Ectodermal cell (in vitro differentiated cells): ENCODE data around the gene LMX1B.

ENCODE experiments used
- H3K27ac ChIP-seq: 2 replicates; pipeline ENCODE4 v1.7.0; 2013; ENCODE audit warnings: mild to moderate bottlenecking, low read depth, low read length; ENCODE audit not compliant: insufficient read depth, poor library complexity, severe bottlenecking
- H3K27me3 ChIP-seq: 2 replicates; pipeline ENCODE4 v1.7.0; 2013; ENCODE audit warnings: mild to moderate bottlenecking, low read length; ENCODE audit not compliant: insufficient read depth, control insufficient read depth, poor library complexity, severe bottlenecking
- H3K36me3 ChIP-seq: one replicate; pipeline ENCODE4 v1.7.0; 2013; ENCODE audit warnings: low read length; ENCODE audit not compliant: control insufficient read depth, insufficient read depth
- H3K4me1 ChIP-seq: one replicate; pipeline ENCODE4 v1.7.0; 2013; ENCODE audit warnings: low read length; ENCODE audit not compliant: control insufficient read depth, insufficient read depth
- H3K4me3 ChIP-seq: 2 replicates; pipeline ENCODE4 v1.7.0; 2013; ENCODE audit warnings: low read depth, low read length, control low read depth; ENCODE audit not compliant: insufficient read depth
- H3K9me3 ChIP-seq: 2 replicates; pipeline ENCODE4 v1.7.0; 2013; ENCODE audit warnings: mild to moderate bottlenecking, low read length, moderate library complexity; ENCODE audit not compliant: control insufficient read depth
- WGBS, 2 experiments: methylation state at CpG; one replicate each; pipeline ENCODE4 v1.1.7; 2013; ENCODE audit warnings: missing lambda C conversion rate in 2 of 2; 5-methylcytosine and 5-hydroxymethylcytosine counted together

Gene LMX1B

GRCh38 chr9:126658956-126659555 lies 45.3 kb downstream of the LMX1B start:
- no peaks in the 10 kb centered on the region for H3K36me3 ChIP-seq
- peaks cover 46% of the 10 kb centered on the region for H3K4me1 ChIP-seq
- peaks cover 10% of the 10 kb centered on the region for H3K27me3 ChIP-seq
- no peak overlapping the region for H3K27ac ChIP-seq
- 50 to 52% methylated on average over 11 of the region's 11 CpGs for WGBS, 2 experiments
- no peaks in the 10 kb centered on the region for H3K9me3 ChIP-seq
- no peak overlapping the region for H3K4me3 ChIP-seq

DNA sequence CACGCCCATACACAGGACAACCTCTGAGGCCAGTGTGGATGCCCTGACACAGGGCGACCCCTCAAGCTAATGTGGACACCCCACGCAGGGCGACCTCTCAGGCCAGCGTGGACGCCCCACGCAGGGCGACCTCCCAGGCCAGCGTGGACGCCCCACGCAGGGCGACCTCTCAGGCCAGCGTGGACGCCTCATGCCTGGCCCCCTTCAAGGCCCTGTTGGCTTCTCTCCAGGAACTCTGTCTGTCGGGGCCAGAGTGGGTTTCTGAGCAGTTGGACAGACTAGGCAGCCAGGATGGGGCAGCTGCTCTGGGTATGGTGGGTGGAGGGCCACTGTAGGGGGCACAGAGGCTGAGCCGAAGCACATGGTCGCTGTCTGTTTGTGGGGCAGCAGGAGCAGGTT lies 47.4 kb downstream of the LMX1B start:
- Histone ChIP-seq H3K9me3 (no peaks in the 10 kb centered on the region), H3K4me3 (no peak overlapping the region), H3K4me1 (peaks cover 54% of the 10 kb centered on the region), H3K36me3 (no peaks in the 10 kb centered on the region), H3K27ac (no peak overlapping the region), H3K27me3 (peaks cover 9% of the 10 kb centered on the region)
- WGBS, 2 experiments = 89 to 90% methylated on average over 17 of the region's 17 CpGs

GRCh38 chr9:126661521-126662251 lies 48.0 kb downstream of the LMX1B start:
- no peak overlapping the region for H3K27ac ChIP-seq
- H3K36me3 ChIP-seq = no peaks in the 10 kb centered on the region
- H3K9me3 ChIP-seq = no peaks in the 10 kb centered on the region
- 30 to 34% methylated on average over 15 of the region's 15 CpGs for WGBS, 2 experiments
- peaks cover 55% of the 10 kb centered on the region for H3K4me1 ChIP-seq
- no peak overlapping the region for H3K4me3 ChIP-seq
- H3K27me3 ChIP-seq = peaks cover 7% of the 10 kb centered on the region

GRCh38 chr9:126663661-126664072 lies 49.9 kb downstream of the LMX1B start:
- no peaks in the 10 kb centered on the region for H3K36me3 ChIP-seq
- H3K4me3 ChIP-seq = no peak overlapping the region
- peaks cover 49% of the 10 kb centered on the region for H3K4me1 ChIP-seq
- H3K9me3 ChIP-seq = no peaks in the 10 kb centered on the region
- no peak overlapping the region for H3K27ac ChIP-seq
- peaks cover 3% of the 10 kb centered on the region for H3K27me3 ChIP-seq
- 77 to 82% methylated on average over 7 of the region's 7 CpGs for WGBS, 2 experiments

DNA sequence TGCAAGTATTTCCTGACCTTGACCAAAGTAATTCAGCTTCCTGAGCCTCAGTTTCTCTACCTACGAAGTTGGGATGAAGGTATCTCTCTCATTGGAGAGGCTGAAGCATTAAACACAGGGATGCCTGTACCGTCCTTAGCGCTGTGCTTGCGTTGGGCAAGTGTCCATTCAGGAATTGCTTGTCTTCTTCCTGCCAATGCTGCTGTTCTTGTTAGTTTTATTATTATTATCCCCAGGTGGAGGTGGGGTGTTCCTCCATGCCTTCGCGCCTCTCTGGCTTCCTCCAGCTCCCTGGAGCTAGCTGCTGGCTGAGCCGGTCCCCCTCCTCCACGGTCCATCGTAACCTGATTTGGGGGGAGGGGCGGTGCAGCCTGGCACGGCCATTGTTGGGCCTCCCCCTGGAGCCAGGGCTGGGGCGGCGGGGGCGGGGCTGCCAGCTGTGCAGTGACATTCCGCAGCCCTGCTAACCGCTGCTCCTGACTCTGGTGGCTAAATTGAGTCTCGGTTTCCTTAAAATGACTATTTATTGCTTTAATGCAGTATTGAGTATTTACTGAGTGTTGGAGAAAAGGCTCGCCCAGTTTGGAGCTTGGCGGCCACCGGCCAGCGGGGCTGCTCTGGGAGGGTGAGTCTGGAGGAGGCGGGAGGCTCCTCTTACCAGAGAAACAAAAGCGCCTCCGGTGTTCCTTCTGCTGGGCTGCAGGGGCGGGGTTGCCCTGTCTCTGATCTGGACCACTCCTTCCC lies 51.3 kb downstream of the LMX1B start:
- no peaks in the 10 kb centered on the region for H3K36me3 ChIP-seq
- H3K4me3 ChIP-seq = peak overlapping the region; percentile 20
- 4 to 5% methylated on average over 25 of the region's 25 CpGs for WGBS, 2 experiments
- peaks cover 52% of the 10 kb centered on the region for H3K4me1 ChIP-seq
- H3K27ac ChIP-seq = peak overlapping the region; percentile 72
- H3K27me3 ChIP-seq = peaks cover 3% of the 10 kb centered on the region
- H3K9me3 ChIP-seq = no peaks in the 10 kb centered on the region

- Histone ChIP-seq H3K27me3 (peaks cover 7% of the 10 kb centered on the region), H3K9me3 (no peaks in the 10 kb centered on the region), H3K27ac (peak overlapping the region; percentile 72), H3K4me1 (peaks cover 57% of the 10 kb centered on the region), H3K4me3 (peak overlapping the region; percentile 20), H3K36me3 (no peaks in the 10 kb centered on the region)
- 6 to 8% methylated on average over 15 of the region's 15 CpGs for WGBS, 2 experiments
These were observed 51.9 kb downstream of the LMX1B start for GRCh38 chr9:126665644-126666035.

DNA sequence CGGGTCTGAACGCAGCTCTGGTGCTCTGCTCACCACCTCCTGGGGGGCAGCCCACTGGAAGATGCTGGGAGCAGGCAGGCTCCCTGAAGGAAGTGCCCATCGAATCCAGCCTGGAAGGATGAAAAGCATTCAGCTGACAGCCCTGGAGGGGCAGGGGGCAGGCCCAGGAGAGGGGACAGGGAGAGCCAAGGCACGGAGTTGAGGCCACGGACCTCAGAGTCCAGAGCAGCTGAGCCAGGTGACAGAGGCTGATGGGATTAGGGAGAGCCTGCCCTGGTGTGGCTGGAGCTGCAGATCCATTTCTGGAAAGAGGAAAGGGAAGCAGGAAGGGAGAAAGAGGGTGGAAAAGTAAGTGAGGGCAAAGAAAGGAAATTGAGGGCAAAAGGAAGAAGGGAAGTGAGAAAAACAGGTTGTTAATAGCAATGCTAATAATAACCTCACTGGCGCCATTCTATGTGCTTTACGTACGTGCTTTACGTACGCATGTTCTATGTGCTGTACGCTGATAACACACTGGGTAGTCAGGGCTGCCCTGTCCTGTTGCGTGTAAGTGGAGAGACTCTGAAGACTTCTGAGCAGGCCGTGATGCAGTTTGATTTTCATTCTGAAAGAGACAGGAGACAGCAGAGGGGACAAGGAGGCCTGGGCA lies 52.6 kb downstream of the LMX1B start:
- H3K4me1 ChIP-seq = peaks cover 61% of the 10 kb centered on the region
- H3K27ac ChIP-seq = peak overlapping the region; percentile 72
- no peaks in the 10 kb centered on the region for H3K9me3 ChIP-seq
- no peak overlapping the region for H3K4me3 ChIP-seq
- 68 to 70% methylated on average over 13 of the region's 13 CpGs for WGBS, 2 experiments
- peaks cover 7% of the 10 kb centered on the region for H3K27me3 ChIP-seq
- H3K36me3 ChIP-seq = no peaks in the 10 kb centered on the region

DNA sequence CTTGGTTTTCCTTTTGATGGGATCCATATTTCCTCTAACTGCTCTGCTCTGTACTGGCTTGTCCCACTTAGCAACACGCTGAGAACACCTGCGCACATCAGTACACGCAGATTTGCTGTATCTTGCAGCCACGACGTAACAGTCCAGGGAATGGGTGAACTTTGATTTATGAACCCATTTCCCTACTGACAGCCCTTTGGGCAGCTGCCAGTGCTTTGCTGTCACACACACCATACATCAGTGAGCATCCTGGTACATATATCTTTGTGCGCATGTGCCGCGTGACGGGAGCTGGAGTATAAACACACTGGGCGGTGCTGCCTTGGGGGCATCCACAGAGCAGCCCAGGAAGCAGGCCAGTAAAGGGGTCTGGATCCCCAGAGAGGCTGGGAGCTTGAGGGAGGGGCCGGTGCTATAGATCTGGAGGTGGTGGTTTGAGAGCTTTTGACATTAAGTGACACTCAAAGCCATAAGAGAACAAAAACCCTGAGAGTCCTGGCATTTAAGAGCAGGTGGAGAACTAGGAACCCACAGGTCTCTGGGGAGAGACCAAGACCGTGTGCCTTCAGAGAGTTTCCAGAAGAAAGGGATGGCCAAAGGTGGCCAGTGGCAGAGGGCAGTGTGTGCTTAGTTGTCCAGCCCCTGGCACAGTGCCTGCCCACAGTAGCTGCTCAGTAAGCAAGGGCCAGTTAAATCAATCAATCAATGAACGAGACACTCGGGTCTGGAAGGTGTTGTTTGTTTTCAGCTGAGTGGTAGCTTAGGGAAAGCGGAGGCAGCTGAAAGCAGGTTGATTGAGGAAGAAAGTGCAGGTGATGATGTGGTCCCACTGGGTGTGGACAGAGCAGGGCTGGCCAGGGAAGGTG lies 53.7 kb downstream of the LMX1B start:
- no peak overlapping the region for H3K27ac ChIP-seq
- no peak overlapping the region for H3K4me3 ChIP-seq
- H3K9me3 ChIP-seq = no peaks in the 10 kb centered on the region
- WGBS, 2 experiments = 86 to 88% methylated on average over 15 of the region's 15 CpGs
- peaks cover 7% of the 10 kb centered on the region for H3K27me3 ChIP-seq
- H3K36me3 ChIP-seq = no peaks in the 10 kb centered on the region
- H3K4me1 ChIP-seq = peaks cover 69% of the 10 kb centered on the region

- Histone ChIP-seq H3K4me1 (peaks cover 73% of the 10 kb centered on the region), H3K27ac (no peak overlapping the region), H3K4me3 (no peak overlapping the region), H3K9me3 (no peaks in the 10 kb centered on the region), H3K27me3 (peaks cover 7% of the 10 kb centered on the region), H3K36me3 (no peaks in the 10 kb centered on the region)
- WGBS, 2 experiments = 63 to 79% methylated on average over 2 to 3 of the region's 3 CpGs
These were observed 54.3 kb downstream of the LMX1B start for GRCh38 chr9:126668058-126668457.
